Measurements from ENCODE around the gene PEX10.

Gene PEX10

GRCh38 chr1:2398871-2399270 lies 13.5 kb downstream of the PEX10 start:
- no peak overlapping the region for H3K4me3 ChIP-seq (ENCODE audit: low read depth, low read length)
- no peak for DNase-seq (ENCODE audit: low read depth, low spot score)
- no peak for TF ChIP-seq CTCF (IDR thresholded peaks at IDR 0.05; ENCODE audit: low read depth, low read length)
- in situ Hi-C loops (cut with HindIII; ENCODE audit: low sequenced_read_pairs), result no loop called here

- in situ Hi-C loops (cut with HindIII; ENCODE audit: low sequenced_read_pairs), result no loop called here
- H3K4me3 ChIP-seq (ENCODE audit: low read depth, low read length), result no peak overlapping the region
- TF ChIP-seq CTCF (IDR thresholded peaks at IDR 0.05; ENCODE audit: low read depth, low read length), result no peak
- DNase-seq (ENCODE audit: low read depth, low spot score), result no peak
Measured at GRCh38 chr1:2397007-2397679, 15.2 kb downstream of the PEX10 start.

GRCh38 chr1:2396476-2396875 lies 15.9 kb downstream of the PEX10 start:
- TF ChIP-seq CTCF (IDR thresholded peaks at IDR 0.05; ENCODE audit: low read depth, low read length), result no peak
- in situ Hi-C loops (cut with HindIII; ENCODE audit: low sequenced_read_pairs), result no loop called here
- no peak overlapping the region for H3K4me3 ChIP-seq (ENCODE audit: low read depth, low read length)
- no peak for DNase-seq (ENCODE audit: low read depth, low spot score)

- no peak overlapping the region for H3K4me3 ChIP-seq (ENCODE audit: low read depth, low read length)
- no peak for DNase-seq (ENCODE audit: low read depth, low spot score)
- no peak for TF ChIP-seq CTCF (IDR thresholded peaks at IDR 0.05; ENCODE audit: low read depth, low read length)
- in situ Hi-C loops (cut with HindIII; ENCODE audit: low sequenced_read_pairs), result no loop called here
Measured at GRCh38 chr1:2396059-2396458, 16.3 kb downstream of the PEX10 start.

GRCh38 chr1:2395245-2395644 lies 17.1 kb downstream of the PEX10 start:
- H3K4me3 ChIP-seq (ENCODE audit: low read depth, low read length), result no peak overlapping the region
- in situ Hi-C loops (cut with HindIII; ENCODE audit: low sequenced_read_pairs), result no loop called here
- TF ChIP-seq CTCF (IDR thresholded peaks at IDR 0.05; ENCODE audit: low read depth, low read length), result no peak
- DNase-seq (ENCODE audit: low read depth, low spot score), result no peak

- TF ChIP-seq CTCF (IDR thresholded peaks at IDR 0.05; ENCODE audit: low read depth, low read length), result no peak
- in situ Hi-C loops (cut with HindIII; ENCODE audit: low sequenced_read_pairs), result no loop called here
- no peak overlapping the region for H3K4me3 ChIP-seq (ENCODE audit: low read depth, low read length)
- no peak for DNase-seq (ENCODE audit: low read depth, low spot score)
Measured at GRCh38 chr1:2394761-2395160, 17.6 kb downstream of the PEX10 start.
